ENCODE measurements around the gene PLD1.
A peak's percentile ranks its signal among the peaks of the same experiment; 100 is the strongest.
"Not testable (repeated sequence)": the region's sequence is repeated elsewhere in the genome, so short reads cannot be mapped to it uniquely, and the experiment has no call there.

The PLD1 gene

DNA sequence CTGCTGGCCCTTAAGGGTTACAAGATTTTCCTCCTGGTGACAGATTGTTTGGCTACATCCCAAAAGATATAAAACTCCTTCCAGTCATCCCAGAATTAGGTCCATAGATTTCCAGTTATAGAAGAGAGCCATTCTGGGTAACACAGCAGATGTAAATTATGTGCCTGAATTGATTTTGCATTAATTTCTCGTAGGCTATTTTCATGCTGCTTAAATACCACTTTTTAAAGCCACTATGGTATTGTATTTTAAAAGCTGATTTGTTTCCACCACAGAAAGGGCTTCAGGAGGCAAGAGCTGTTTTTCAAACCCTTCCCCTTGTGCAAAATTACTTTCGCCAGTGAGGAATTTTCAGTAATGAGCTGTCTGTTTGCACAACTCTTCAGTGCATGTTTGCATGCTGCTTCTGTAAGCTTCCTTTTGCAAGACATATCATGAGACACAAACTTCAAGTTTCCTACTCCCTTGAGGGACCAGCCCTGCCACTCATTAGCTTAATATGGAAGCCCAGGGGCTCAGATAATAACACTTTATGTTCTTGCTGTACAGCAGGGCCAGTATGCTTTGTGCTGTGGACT is 244.7 kb downstream of the PLD1 start:
- H4K5ac ChIP-seq (ENCODE audit: low read length): no peak overlapping the region
- H3K36me3 ChIP-seq (ENCODE audit: control insufficient read depth, insufficient read depth, low read length): no peaks in the 10 kb centered on the region
- no peaks in the 10 kb centered on the region for H3K27me3 ChIP-seq (ENCODE audit: insufficient read depth, low read length, poor library complexity)
- no peak overlapping the region for H3K23ac ChIP-seq (ENCODE audit: low read length)
- H3K4me2 ChIP-seq (ENCODE audit: low read length): no peak overlapping the region
- H2AK5ac ChIP-seq (ENCODE audit: low read length): no peak overlapping the region
- no peak overlapping the region for H3K27ac ChIP-seq (ENCODE audit: low read depth, low read length)
- H3K4ac ChIP-seq (ENCODE audit: low read depth, low read length): no peak overlapping the region
- no CpG with 5 or more reads among the region's 2 CpGs for WGBS (ENCODE audit: extremely low coverage, insufficient coverage, low lambda C conversion rate)
- no peak overlapping the region for H2BK5ac ChIP-seq (ENCODE audit: low read length)
- H3K4me3 ChIP-seq (ENCODE audit: low read length): no peak overlapping the region
- DNase-seq: no peak
- H2BK15ac ChIP-seq (replicated peaks; ENCODE audit: low read depth): no peak overlapping the region
- no peak overlapping the region for H3K9ac ChIP-seq (ENCODE audit: low read length)
- no peaks in the 10 kb centered on the region for H3K4me1 ChIP-seq (ENCODE audit: control insufficient read depth, low read depth, low read length)
- H3K56ac ChIP-seq (ENCODE audit: low read length): no peak overlapping the region
- H3K18ac ChIP-seq (ENCODE audit: low read length): no peak overlapping the region
- H3K79me1 ChIP-seq (ENCODE audit: low read length): no peaks in the 10 kb centered on the region
- H4K8ac ChIP-seq (ENCODE audit: low read depth, low read length): no peak overlapping the region
- H3K79me2 ChIP-seq (ENCODE audit: control insufficient read depth, insufficient read depth, low read length): no peaks in the 10 kb centered on the region
- no peak overlapping the region for H2BK120ac ChIP-seq (ENCODE audit: low read depth, low read length)

DNA sequence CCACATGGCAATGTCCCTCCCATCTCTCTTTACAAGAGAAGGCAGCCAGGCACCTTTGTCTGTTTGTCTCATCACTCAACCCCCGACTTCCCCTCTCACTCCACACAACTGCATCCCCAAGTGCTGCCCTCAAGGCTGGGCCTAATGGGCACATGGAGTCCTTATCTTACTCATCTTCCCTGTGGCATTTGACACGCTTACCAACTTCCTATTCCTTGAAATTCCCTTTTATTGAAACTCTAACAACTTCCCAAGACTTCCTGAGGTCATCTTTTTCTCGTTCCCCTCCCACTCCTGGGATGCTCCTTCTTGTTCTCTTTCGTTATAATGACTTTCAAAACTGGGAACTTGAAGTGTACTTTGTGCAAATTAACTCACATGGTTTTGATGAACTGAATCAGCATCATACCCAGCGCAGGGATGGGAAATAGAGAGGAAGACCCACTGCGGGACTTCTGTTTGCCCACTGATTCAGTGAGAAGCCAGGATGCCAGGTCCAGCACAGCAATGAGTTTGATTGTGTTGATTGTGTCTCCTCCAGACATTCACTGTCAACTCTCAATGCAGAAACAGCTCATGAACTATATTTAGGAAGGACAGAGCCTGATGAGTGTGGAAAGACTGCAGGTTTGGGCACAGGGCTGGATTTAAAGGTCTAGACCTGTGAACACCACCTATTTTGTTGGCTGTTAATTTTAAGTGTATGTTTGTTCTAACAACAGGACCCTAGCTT is 245.4 kb downstream of the PLD1 start:
- Histone ChIP-seq H3K56ac (ENCODE audit: low read length) (no peak overlapping the region), H2BK5ac (ENCODE audit: low read length) (no peak overlapping the region), H3K36me3 (ENCODE audit: control insufficient read depth, insufficient read depth, low read length) (no peaks in the 10 kb centered on the region), H3K18ac (ENCODE audit: low read length) (no peak overlapping the region), H3K9ac (ENCODE audit: low read length) (no peak overlapping the region), H3K4me3 (ENCODE audit: low read length) (no peak overlapping the region), H4K8ac (ENCODE audit: low read depth, low read length) (no peak overlapping the region), H3K4ac (ENCODE audit: low read depth, low read length) (no peak overlapping the region), H3K27ac (ENCODE audit: low read depth, low read length) (no peak overlapping the region), H4K5ac (ENCODE audit: low read length) (no peak overlapping the region), H2AK5ac (ENCODE audit: low read length) (no peak overlapping the region), H2BK120ac (ENCODE audit: low read depth, low read length) (no peak overlapping the region), H3K23ac (ENCODE audit: low read length) (no peak overlapping the region), H3K4me2 (ENCODE audit: low read length) (no peak overlapping the region), H2BK15ac (replicated peaks; ENCODE audit: low read depth) (no peak overlapping the region), H3K4me1 (ENCODE audit: control insufficient read depth, low read depth, low read length) (no peaks in the 10 kb centered on the region), H3K79me1 (ENCODE audit: low read length) (no peaks in the 10 kb centered on the region), H3K79me2 (ENCODE audit: control insufficient read depth, insufficient read depth, low read length) (no peaks in the 10 kb centered on the region), H3K27me3 (ENCODE audit: insufficient read depth, low read length, poor library complexity) (no peaks in the 10 kb centered on the region)
- no CpG with 5 or more reads among the region's 6 CpGs for WGBS (ENCODE audit: extremely low coverage, insufficient coverage, low lambda C conversion rate)
- DNase-seq: peak; percentile 20

DNA sequence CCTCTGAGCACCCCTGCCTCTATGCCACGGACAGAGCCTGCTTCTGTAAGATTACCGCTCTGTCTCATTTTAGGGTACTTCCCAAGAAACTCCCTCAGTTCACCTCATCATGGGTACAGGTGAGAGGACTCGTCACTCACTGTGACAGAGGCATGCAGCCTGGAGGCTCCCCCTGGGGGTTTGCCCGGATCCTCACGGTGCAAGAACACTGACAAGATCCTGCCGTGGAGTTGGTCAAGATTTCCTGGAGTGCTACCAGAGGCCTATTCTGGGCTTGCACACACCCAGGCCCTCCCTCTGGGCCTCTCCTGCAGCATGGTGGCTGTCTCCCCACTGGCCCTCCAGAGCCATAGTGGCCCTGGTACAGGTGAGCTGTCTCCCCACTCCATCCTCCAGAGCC is 247.0 kb downstream of the PLD1 start:
- Histone ChIP-seq H3K4me3 (ENCODE audit: low read length) (no peak overlapping the region), H2BK15ac (replicated peaks; ENCODE audit: low read depth) (no peak overlapping the region), H3K27me3 (ENCODE audit: insufficient read depth, low read length, poor library complexity) (no peaks in the 10 kb centered on the region), H3K27ac (ENCODE audit: low read depth, low read length) (no peak overlapping the region), H3K4ac (ENCODE audit: low read depth, low read length) (no peak overlapping the region), H4K5ac (ENCODE audit: low read length) (no peak overlapping the region), H3K79me2 (ENCODE audit: control insufficient read depth, insufficient read depth, low read length) (no peaks in the 10 kb centered on the region), H2BK120ac (ENCODE audit: low read depth, low read length) (no peak overlapping the region), H2BK5ac (ENCODE audit: low read length) (no peak overlapping the region), H3K4me2 (ENCODE audit: low read length) (no peak overlapping the region), H3K18ac (ENCODE audit: low read length) (no peak overlapping the region), H4K8ac (ENCODE audit: low read depth, low read length) (no peak overlapping the region), H3K79me1 (ENCODE audit: low read length) (no peaks in the 10 kb centered on the region), H3K4me1 (ENCODE audit: control insufficient read depth, low read depth, low read length) (no peaks in the 10 kb centered on the region), H3K36me3 (ENCODE audit: control insufficient read depth, insufficient read depth, low read length) (no peaks in the 10 kb centered on the region), H3K9ac (ENCODE audit: low read length) (no peak overlapping the region), H3K56ac (ENCODE audit: low read length) (no peak overlapping the region), H2AK5ac (ENCODE audit: low read length) (no peak overlapping the region), H3K23ac (ENCODE audit: low read length) (no peak overlapping the region)
- WGBS (ENCODE audit: extremely low coverage, insufficient coverage, low lambda C conversion rate): no CpG with 5 or more reads among the region's 6 CpGs
- peak; percentile 36 for DNase-seq

DNA sequence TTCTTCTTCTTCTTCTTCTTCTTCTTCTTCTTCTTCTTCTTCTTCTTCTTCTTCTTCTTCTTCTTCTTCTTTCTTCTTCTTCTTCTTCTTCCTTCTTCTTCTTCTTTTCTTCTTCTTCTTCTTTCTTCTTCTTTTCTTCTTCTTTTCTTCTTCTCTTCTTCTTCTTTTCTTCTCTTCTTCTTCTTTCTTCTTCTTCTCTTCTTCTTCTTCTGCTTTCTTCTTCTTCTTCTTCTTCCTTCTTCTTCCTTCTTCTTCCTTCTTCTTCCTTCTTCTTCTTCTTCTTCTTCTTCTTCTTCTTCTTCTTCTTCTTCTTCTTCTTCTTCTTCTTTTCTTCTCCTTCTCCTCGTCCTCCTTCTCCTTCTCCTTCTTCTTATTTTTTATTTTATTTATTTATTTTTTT is 247.8 kb downstream of the PLD1 start:
- H3K36me3 ChIP-seq (ENCODE audit: control insufficient read depth, insufficient read depth, low read length); H3K79me2 ChIP-seq (ENCODE audit: control insufficient read depth, insufficient read depth, low read length); H3K23ac ChIP-seq (ENCODE audit: low read length); H3K4me3 ChIP-seq (ENCODE audit: low read length); H2BK5ac ChIP-seq (ENCODE audit: low read length); H3K27ac ChIP-seq (ENCODE audit: low read depth, low read length); H4K8ac ChIP-seq (ENCODE audit: low read depth, low read length); H3K56ac ChIP-seq (ENCODE audit: low read length); H3K9ac ChIP-seq (ENCODE audit: low read length); H3K79me1 ChIP-seq (ENCODE audit: low read length); H3K27me3 ChIP-seq (ENCODE audit: insufficient read depth, low read length, poor library complexity); H3K4me1 ChIP-seq (ENCODE audit: control insufficient read depth, low read depth, low read length); H2BK15ac ChIP-seq (replicated peaks; ENCODE audit: low read depth); H4K5ac ChIP-seq (ENCODE audit: low read length); H2AK5ac ChIP-seq (ENCODE audit: low read length); H3K4ac ChIP-seq (ENCODE audit: low read depth, low read length); DNase-seq; H2BK120ac ChIP-seq (ENCODE audit: low read depth, low read length); H3K4me2 ChIP-seq (ENCODE audit: low read length); H3K18ac ChIP-seq (ENCODE audit: low read length): not testable (repeated sequence)
- WGBS (ENCODE audit: extremely low coverage, insufficient coverage, low lambda C conversion rate): no CpG with 5 or more reads among the region's 1 CpG

- H2BK5ac ChIP-seq (ENCODE audit: low read length): no peak overlapping the region
- H3K27me3 ChIP-seq (ENCODE audit: insufficient read depth, low read length, poor library complexity): no peaks in the 10 kb centered on the region
- H3K9ac ChIP-seq (ENCODE audit: low read length): no peak overlapping the region
- no peaks in the 10 kb centered on the region for H3K36me3 ChIP-seq (ENCODE audit: control insufficient read depth, insufficient read depth, low read length)
- no peak overlapping the region for H3K4me3 ChIP-seq (ENCODE audit: low read length)
- no peak overlapping the region for H3K18ac ChIP-seq (ENCODE audit: low read length)
- no peak for DNase-seq
- no peak overlapping the region for H3K4me2 ChIP-seq (ENCODE audit: low read length)
- H4K5ac ChIP-seq (ENCODE audit: low read length): no peak overlapping the region
- H3K79me1 ChIP-seq (ENCODE audit: low read length): no peaks in the 10 kb centered on the region
- no peaks in the 10 kb centered on the region for H3K79me2 ChIP-seq (ENCODE audit: control insufficient read depth, insufficient read depth, low read length)
- H2AK5ac ChIP-seq (ENCODE audit: low read length): no peak overlapping the region
- WGBS (ENCODE audit: extremely low coverage, insufficient coverage, low lambda C conversion rate): no CpG with 5 or more reads among the region's 5 CpGs
- H2BK15ac ChIP-seq (replicated peaks; ENCODE audit: low read depth): no peak overlapping the region
- no peak overlapping the region for H3K4ac ChIP-seq (ENCODE audit: low read depth, low read length)
- no peaks in the 10 kb centered on the region for H3K4me1 ChIP-seq (ENCODE audit: control insufficient read depth, low read depth, low read length)
- no peak overlapping the region for H3K27ac ChIP-seq (ENCODE audit: low read depth, low read length)
- no peak overlapping the region for H2BK120ac ChIP-seq (ENCODE audit: low read depth, low read length)
- H3K56ac ChIP-seq (ENCODE audit: low read length): no peak overlapping the region
- no peak overlapping the region for H3K23ac ChIP-seq (ENCODE audit: low read length)
- H4K8ac ChIP-seq (ENCODE audit: low read depth, low read length): no peak overlapping the region
These were observed 248.5 kb downstream of the PLD1 start for GRCh38 chr3:171561596-171562323.

Data from mesendoderm (in vitro differentiated cells).